GM12873 (cell line): ENCODE data around the gene LRRC42.

ENCODE experiments used
- TF ChIP-seq, protein P1 (sequence below): IDR thresholded peaks from 2 replicates; pipeline ENCODE4 v1.5.1; 2012; ENCODE audit warnings: low read depth, mild to moderate bottlenecking, moderate library complexity, low read length, control low read depth; ENCODE audit not compliant: insufficient read depth; ENCODE audit errors: missing control alignments

The LRRC42 gene

DNA sequence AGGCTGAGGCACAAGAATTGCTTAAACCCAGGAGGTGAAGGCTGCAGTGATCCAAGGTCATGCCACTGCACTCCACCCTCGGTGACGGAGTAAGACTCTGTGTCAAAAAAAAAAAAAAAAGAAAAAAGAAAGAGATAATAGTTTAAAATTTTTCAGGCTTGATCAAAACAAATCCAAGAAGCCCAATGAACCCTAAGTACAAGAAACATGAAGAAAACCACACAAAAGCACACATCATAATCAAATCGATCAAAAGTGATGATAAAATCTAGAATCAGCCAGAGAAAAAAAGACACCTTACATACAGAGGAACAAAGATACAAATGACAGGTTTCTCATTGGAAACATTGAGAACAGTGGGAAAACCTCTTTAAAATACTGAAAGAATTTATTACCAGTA lies 40.3 kb downstream of the LRRC42 start:
- TF ChIP-seq, protein P1, sequence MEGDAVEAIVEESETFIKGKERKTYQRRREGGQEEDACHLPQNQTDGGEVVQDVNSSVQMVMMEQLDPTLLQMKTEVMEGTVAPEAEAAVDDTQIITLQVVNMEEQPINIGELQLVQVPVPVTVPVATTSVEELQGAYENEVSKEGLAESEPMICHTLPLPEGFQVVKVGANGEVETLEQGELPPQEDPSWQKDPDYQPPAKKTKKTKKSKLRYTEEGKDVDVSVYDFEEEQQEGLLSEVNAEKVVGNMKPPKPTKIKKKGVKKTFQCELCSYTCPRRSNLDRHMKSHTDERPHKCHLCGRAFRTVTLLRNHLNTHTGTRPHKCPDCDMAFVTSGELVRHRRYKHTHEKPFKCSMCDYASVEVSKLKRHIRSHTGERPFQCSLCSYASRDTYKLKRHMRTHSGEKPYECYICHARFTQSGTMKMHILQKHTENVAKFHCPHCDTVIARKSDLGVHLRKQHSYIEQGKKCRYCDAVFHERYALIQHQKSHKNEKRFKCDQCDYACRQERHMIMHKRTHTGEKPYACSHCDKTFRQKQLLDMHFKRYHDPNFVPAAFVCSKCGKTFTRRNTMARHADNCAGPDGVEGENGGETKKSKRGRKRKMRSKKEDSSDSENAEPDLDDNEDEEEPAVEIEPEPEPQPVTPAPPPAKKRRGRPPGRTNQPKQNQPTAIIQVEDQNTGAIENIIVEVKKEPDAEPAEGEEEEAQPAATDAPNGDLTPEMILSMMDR, result no peak

GRCh38 chr1:53987880-53988279 lies 41.7 kb downstream of the LRRC42 start:
- TF ChIP-seq, protein P1, result no peak

DNA sequence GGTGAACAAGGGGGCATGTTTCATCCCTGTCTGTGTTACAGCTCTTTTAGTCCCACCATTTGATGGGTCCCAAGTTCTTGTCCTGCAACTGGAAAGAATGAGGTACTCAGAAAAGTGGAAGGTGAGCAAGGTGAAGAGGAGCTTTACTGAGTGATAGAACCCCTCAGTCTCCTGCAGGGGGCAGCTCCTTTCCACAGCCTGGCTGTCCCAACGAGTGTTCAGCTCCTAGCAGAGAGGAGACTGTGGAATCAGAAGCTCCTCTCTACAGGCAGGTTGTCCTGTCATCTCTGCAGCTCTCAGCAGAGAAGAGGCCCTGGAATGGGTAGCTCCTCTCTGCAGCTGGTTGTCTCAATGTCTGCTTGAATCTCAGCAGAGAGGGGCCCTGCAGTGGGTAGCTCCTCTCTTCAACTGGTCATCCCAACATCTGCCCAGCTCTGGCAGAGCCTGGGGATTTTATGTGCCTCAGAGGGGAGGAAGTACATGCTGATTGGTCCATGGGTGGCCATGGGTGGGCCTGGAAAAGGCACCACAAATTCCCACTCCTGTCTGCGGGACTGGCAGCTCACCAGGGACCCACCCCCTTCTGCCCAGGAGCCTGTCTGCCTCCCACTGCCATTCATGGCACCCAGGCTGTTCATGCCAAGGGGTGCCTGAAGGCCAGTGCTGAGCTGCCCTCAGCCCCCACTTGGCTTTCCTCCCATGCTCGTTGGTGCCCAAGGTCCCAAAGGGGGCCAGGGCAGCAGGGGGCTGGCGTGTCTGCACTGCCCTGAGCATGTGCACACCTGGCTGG lies 46.1 kb downstream of the LRRC42 start:
- TF ChIP-seq, protein P1, result peak; percentile 39

GRCh38 chr1:53995683-53996082 lies 49.5 kb downstream of the LRRC42 start:
- TF ChIP-seq, protein P1, result no peak

GRCh38 chr1:53998223-53998622 lies 52.1 kb downstream of the LRRC42 start:
- TF ChIP-seq, protein P1, result no peak

- TF ChIP-seq, protein P1, result no peak
Measured at GRCh38 chr1:53999920-54000319, 53.8 kb downstream of the LRRC42 start.

- TF ChIP-seq, protein P1, result no peak
Measured at GRCh38 chr1:54001591-54001990, 55.4 kb downstream of the LRRC42 start.
